Tibial artery (tissue), 4 donors: Measurements from ENCODE around the gene MYLK.

Experiments used
- DNase-seq, 2 donors: peaks; one replicate each; pipeline ENCODE4 v3.0.0-alpha.2; 2019
- H3K27ac ChIP-seq, 2 donors: fragments of 200-600 bp; sonication (generic) in 1 of 2; 1 replicate in 1 of 2; 2 replicates in 1 of 2; pipeline ENCODE4 v1.5.1; 2018 to 2019; ENCODE audit warnings: mild to moderate bottlenecking in 1 of 2
- H3K27me3 ChIP-seq, 2 donors: fragments of 200-600 bp; sonication (generic) in 1 of 2; one replicate each; pipeline versions ENCODE4 v1.5.1 to v1.6.0; 2016 to 2019
- H3K36me3 ChIP-seq, 3 donors: fragments of 200-600 bp; sonication (generic) in 2 of 3; one replicate each; pipeline ENCODE4 v1.5.1; 2016 to 2019; ENCODE audit warnings: mild to moderate bottlenecking in 2 of 3
- H3K4me1 ChIP-seq, 4 donors: fragments of 200-600 bp; sonication (generic) in 2 of 4; 1 replicate in 3 of 4; 2 replicates in 1 of 4; pipeline ENCODE4 v1.5.1; 2016 to 2019
- H3K4me3 ChIP-seq, 2 donors: fragments of 200-600 bp; sonication (generic) in 1 of 2; 1 replicate in 1 of 2; 2 replicates in 1 of 2; pipeline ENCODE4 v1.5.1; 2018 to 2019; ENCODE audit warnings: mild to moderate bottlenecking in 2 of 2
- H3K9me3 ChIP-seq, 3 donors: fragments of 200-600 bp; sonication (generic) in 1 of 3; one replicate each; pipeline ENCODE4 v1.5.1; 2016 to 2019
- intact Hi-C: fragments of 100-400 bp; cut with DNase I; formaldehyde crosslinking; loops from one replicate; pipeline ENCODE4 v1.15.0; 2023; ENCODE audit warnings: low total_unique reads
- TF ChIP-seq, protein P1 (sequence below), 2 experiments: fragments of 200-600 bp in 1 of 2; fragments of 450-650 bp in 1 of 2; IDR thresholded peaks; one replicate each; pipeline ENCODE4 v1.5.1; 2017 to 2019; ENCODE audit warnings: antibody characterized with exemption in 2 of 2, mild to moderate bottlenecking in 1 of 2, moderate library complexity in 1 of 2

The MYLK gene

DNA sequence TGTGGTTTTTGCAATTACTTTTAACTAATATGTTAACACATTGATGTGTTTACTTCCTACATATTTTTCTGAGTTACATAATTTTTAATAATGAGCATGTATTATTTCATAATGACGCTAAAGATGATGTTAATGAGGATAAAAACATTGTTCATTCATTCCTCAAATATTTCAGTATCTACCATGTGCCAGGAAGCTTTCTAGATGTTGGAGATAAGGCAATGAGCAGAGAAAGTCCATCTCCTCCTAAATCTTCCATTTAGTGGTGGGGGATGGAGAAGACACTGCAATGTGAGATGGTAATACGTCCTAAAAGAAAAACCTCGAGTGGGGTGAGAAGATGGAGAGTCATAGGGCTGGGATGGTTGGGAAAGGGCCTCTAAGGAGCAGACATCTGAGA lies 132.7 kb downstream of the MYLK start:
- Histone ChIP-seq H3K4me1 (peaks cover 0 to 70% (median 30%) of the 10 kb centered on the region in 4 donors), H3K36me3 (no peaks in the 10 kb centered on the region), H3K27me3 (no peaks in the 10 kb centered on the region), H3K9me3 (no peaks in the 10 kb centered on the region), H3K27ac (peak overlapping the region; percentile 62), H3K4me3 (no peak overlapping the region)
- intact Hi-C loops = no loop called here
- TF ChIP-seq, protein P1, sequence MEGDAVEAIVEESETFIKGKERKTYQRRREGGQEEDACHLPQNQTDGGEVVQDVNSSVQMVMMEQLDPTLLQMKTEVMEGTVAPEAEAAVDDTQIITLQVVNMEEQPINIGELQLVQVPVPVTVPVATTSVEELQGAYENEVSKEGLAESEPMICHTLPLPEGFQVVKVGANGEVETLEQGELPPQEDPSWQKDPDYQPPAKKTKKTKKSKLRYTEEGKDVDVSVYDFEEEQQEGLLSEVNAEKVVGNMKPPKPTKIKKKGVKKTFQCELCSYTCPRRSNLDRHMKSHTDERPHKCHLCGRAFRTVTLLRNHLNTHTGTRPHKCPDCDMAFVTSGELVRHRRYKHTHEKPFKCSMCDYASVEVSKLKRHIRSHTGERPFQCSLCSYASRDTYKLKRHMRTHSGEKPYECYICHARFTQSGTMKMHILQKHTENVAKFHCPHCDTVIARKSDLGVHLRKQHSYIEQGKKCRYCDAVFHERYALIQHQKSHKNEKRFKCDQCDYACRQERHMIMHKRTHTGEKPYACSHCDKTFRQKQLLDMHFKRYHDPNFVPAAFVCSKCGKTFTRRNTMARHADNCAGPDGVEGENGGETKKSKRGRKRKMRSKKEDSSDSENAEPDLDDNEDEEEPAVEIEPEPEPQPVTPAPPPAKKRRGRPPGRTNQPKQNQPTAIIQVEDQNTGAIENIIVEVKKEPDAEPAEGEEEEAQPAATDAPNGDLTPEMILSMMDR (IDR thresholded peaks at IDR 0.05) = no peak
- no peak for DNase-seq

GRCh38 chr3:123750659-123751420 lies 133.3 kb downstream of the MYLK start:
- H3K4me1 ChIP-seq = peaks cover 0 to 64% (median 27%) of the 10 kb centered on the region in 4 donors
- TF ChIP-seq, protein P1 (IDR thresholded peaks at IDR 0.05) = no peak
- H3K4me3 ChIP-seq = no peak overlapping the region
- no peak for DNase-seq
- intact Hi-C loops = no loop called here
- H3K36me3 ChIP-seq = no peaks in the 10 kb centered on the region
- H3K9me3 ChIP-seq = no peaks in the 10 kb centered on the region
- no peaks in the 10 kb centered on the region for H3K27me3 ChIP-seq
- H3K27ac ChIP-seq = peak overlapping the region; percentile 62

DNA sequence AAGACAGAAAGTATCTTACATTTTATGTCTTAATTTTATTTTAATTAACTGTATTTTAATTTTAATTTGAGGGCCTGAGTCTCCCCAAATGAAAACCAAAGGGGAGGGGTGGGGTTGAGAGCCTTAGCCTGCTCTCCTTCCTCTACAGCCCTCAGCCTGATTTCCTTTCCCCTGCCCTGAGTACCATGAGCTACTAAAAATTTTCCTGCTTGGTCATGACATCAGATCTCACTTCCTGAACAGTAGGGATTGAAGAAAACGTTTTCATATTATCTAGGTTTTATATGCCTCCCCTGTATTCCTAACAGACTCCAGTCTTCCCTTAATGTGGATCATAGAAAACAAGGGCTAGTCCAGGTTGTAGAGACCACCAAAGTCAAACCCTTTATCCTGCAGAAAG lies 133.9 kb downstream of the MYLK start:
- Histone ChIP-seq H3K4me1 (peaks cover 0 to 64% (median 24%) of the 10 kb centered on the region in 4 donors), H3K27ac (peak overlapping the region; percentile 62), H3K36me3 (no peaks in the 10 kb centered on the region), H3K4me3 (no peak overlapping the region), H3K9me3 (no peaks in the 10 kb centered on the region), H3K27me3 (no peaks in the 10 kb centered on the region)
- TF ChIP-seq, protein P1 (IDR thresholded peaks at IDR 0.05) = no peak
- no peak for DNase-seq
- intact Hi-C loops = no loop called here

DNA sequence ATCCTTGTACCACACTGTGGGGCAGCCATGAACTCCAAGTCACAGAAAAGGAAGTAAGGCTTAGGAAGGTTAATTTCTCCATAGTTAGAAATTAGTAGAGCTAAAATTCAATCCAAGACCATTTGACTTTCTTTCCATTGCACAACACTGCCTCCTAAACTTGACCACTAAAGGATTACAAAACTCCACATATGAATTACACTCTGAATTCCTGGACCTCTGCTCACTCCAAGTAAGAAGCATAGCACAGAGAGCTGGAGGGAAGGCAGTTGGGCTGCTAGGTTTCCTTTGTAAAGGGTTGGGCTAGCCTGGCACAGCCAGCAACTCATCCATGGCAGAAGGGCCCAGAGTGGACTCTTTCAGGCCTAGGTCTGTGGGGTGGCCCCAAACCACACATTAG lies 134.4 kb downstream of the MYLK start:
- Histone ChIP-seq H3K36me3 (no peaks in the 10 kb centered on the region), H3K4me3 (no peak overlapping the region), H3K4me1 (peaks cover 0 to 62% (median 20%) of the 10 kb centered on the region in 4 donors), H3K9me3 (no peaks in the 10 kb centered on the region), H3K27me3 (no peaks in the 10 kb centered on the region), H3K27ac (peak overlapping the region; percentile 62)
- DNase-seq = no peak
- intact Hi-C loops = loop anchor here (10.0 kb wide), 1 partner anchor 215 kb away; the partner anchor contains the start of gene CCDC14
- TF ChIP-seq, protein P1 (IDR thresholded peaks at IDR 0.05) = no peak

- no peak overlapping the region for H3K27ac ChIP-seq
- DNase-seq = no peak
- no peaks in the 10 kb centered on the region for H3K9me3 ChIP-seq
- H3K4me1 ChIP-seq = peaks cover 0 to 36% (median 8%) of the 10 kb centered on the region in 4 donors
- intact Hi-C loops = loop anchor here (10.0 kb wide), 1 partner anchor 219 kb away; the partner anchor contains the start of gene CCDC14
- H3K27me3 ChIP-seq = no peaks in the 10 kb centered on the region
- no peaks in the 10 kb centered on the region for H3K36me3 ChIP-seq
- no peak overlapping the region for H3K4me3 ChIP-seq
- TF ChIP-seq, protein P1 (IDR thresholded peaks at IDR 0.05) = peak; percentile 17 to 34
Measured at GRCh38 chr3:123745184-123745855, 138.8 kb downstream of the MYLK start.
